ENCODE results near the gene KLHL22. TPM values are rescaled to one million over a fixed set of nuclear protein-coding genes. Genes with fewer than 3 reads are reported as not detected.
"Not testable (repeated sequence)": the region's sequence is repeated elsewhere in the genome, so short reads cannot be mapped to it uniquely, and the experiment has no call there.

The KLHL22 gene
- total RNA-seq, 1 donor from 2014 or later: 43.7 TPM

- no peak for DNase-seq
Observed at GRCh38 chr22:20466659-20467379, 28.8 kb downstream of the KLHL22 start.

GRCh38 chr22:20465759-20466077 is 29.9 kb downstream of the KLHL22 start:
- no peak for DNase-seq

- DNase-seq: no peak
Observed at GRCh38 chr22:20464912-20465758, 30.5 kb downstream of the KLHL22 start.

- no peak for DNase-seq
Observed at GRCh38 chr22:20464096-20464614, 31.4 kb downstream of the KLHL22 start.

GRCh38 chr22:20463324-20464095 is 32.1 kb downstream of the KLHL22 start:
- no peak for DNase-seq

DNA sequence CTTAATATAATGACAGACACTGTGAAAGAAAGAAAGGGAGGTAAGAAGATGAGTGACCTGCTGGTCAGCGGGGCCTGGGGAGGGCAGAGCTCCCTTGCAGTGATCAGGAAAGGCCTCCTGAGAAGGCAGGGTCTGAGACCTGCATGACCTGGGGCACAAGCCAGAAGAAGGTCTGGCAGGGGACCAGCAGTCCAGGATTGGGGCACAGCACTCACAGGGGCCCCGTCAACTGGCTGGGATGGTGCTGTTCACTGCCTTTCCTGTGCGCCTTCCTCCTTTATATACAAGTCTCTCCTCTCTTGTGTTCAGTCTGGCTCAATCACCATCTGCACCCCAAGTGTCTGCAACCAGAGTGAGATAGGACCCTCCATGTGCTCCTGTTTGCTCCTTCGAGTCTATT is 35.7 kb downstream of the KLHL22 start:
- DNase-seq: no peak

DNA sequence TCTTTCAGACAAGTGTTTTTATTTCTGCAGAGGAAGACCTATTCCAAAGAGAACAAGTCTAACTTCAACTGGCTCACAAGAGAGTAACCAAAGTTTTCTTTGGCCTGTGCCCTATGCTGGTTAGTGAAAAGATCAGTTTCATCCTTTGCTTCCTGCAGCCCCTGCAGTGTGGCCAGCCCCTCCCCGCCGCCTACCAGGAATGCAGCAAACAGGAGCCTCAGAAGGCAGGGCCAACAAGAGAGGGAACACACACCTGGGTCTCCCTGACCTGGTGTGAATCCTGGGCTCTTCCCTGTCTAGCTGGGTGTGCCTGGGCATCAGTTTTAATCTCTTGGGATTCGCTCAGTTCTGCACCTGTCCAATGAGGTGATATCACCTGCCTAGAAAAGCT is 36.4 kb downstream of the KLHL22 start:
- DNase-seq: no peak

DNA sequence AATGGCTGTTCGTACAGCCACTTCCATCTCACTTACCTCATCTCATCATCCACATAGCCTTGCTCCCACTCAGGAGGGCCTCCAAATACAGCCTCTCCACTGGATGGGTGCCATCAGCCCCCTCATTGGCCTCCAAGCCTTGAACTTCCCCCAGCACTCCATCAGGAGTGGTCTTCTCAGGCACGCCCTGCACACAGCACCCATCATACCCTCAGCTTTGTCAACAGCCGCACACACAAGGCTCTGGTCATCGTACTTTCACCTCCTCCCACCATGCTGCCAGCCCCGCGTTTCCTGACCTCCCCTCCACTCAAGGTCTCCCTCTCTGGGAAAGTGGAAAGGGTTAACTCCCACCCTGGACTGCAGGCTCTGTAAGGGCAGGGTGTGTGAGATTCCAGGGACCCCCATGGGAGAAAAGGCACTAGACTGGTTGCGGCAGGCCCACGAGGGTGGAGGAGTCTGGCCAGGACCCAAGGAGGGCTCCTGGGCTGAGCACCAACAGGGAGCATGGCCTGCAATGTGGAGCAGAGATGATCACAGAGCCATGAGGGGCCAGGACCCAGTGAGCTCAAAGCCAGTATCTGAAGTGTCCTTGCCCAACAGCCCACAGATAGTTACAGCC is 37.0 kb downstream of the KLHL22 start:
- no peak for DNase-seq

GRCh38 chr22:20457506-20458240 is 37.9 kb downstream of the KLHL22 start:
- no peak for DNase-seq

GRCh38 chr22:20456722-20457076 is 38.9 kb downstream of the KLHL22 start:
- no peak for DNase-seq

DNA sequence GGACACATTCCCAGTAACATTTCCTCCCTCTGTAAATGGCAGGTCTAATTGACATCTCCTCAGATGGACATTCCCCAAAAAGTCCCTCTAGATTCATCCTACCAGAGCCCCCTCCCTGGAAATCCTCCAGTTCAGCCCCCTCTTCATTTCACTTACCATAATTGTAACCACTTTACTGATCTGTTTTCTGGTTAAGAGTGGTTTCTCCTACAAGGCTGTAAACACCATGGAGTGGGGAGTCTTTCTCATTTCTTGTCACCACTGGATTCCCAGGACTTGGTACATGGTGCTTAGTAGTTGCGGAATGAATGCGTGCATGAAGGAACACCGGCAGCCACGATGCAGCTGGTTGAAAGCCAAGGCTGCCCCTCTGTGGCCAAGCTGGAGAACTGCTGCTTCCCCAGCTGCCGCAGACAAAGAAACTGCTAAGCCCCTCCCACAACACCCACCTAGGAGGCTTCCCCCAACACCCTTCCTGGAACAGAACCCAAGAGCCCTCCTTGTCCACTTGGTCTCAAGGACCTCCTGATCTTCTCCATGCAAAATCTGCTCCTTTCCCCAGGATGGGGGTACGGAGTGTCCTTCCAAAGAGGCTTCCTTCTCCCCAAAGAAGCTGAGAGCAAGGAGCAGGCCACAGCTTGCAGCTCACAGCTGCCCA is 39.4 kb downstream of the KLHL22 start:
- DNase-seq: peak; percentile 62

GRCh38 chr22:20455709-20456063 is 39.9 kb downstream of the KLHL22 start:
- DNase-seq: no peak

DNA sequence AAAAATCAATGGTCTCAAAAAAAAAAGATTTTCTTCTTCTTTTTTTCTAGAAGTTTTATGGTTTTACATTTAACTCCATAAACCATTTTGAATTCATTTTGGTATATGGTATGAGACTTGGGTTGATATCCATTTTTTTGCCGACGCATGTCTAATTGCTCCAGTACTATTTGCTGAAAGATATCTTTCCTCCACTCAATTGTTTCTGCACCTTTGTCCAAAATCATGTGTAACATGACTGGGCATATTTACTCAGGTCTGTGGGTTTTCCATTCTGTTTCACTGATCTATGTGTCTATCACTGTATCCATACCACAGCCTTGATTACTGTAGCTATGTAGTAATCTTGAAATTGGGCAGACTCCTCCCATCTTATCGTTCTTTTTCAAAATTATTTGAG is 42.4 kb downstream of the KLHL22 start:
- DNase-seq: no peak

DNA sequence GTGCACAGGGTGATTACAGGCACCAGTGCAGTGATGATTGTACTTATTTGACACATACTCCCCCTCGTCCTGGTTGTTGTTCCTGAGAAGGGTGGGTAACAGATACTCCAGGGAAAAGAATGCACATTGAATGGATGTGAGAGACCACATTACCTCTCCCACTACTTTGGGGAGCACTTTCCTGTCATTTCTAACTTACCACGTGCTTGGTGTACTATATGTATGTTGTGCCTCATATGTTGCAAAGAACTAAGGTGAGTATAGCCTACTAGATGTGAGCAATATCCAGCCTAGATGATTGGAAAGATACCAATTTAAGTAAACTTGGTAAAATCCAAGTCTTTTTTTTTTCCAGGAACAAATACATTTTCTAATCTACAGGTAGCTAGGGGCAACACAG is 43.7 kb downstream of the KLHL22 start:
- no peak for DNase-seq

GRCh38 chr22:20451129-20451778 is 44.3 kb downstream of the KLHL22 start:
- DNase-seq: not testable (repeated sequence)

DNA sequence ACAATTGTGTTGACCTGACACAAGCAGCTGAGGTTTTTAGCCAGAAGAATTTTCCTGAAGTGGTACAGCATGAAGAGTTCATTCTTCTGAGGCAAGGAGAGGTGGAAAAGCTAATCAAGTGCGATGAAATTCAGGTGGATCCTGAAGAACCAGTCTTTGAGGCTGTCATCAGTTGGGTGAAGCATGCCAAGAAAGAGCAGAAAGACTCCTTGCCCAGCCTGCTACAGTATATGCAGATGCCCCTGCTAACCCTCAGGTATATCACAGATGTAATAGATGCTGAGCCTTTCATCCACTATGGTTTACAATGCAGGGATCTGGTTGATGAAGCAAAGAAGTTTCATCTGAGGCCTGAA is 45.1 kb downstream of the KLHL22 start:
- DNase-seq: no peak

GRCh38 chr22:20449819-20450550 is 45.6 kb downstream of the KLHL22 start:
- no peak for DNase-seq

GRCh38 chr22:20448630-20449029 is 47.0 kb downstream of the KLHL22 start:
- DNase-seq: no peak

GRCh38 chr22:20446383-20446970 is 49.1 kb downstream of the KLHL22 start:
- DNase-seq: no peak

GRCh38 chr22:20444325-20444724 is 51.3 kb downstream of the KLHL22 start:
- no peak for DNase-seq
